NCI-H748 (cell line): ENCODE data around the gene FRMD8.

Source experiments
- DNase-seq: peaks from one replicate; lab custom pipeline; 2025; ENCODE audit not compliant: unreplicated experiment; lab: John Stamatoyannopoulos, UW

FRMD8 gene

GRCh38 chr11:65386307-65387140 is at the start of gene FRMD8:
FRMD8 (plus strand) TSS chr11:65386637; CDS start chr11:65387037, 400 bp downstream.
- peak; percentile 83 for DNase-seq

- DNase-seq: no peak
These were observed 47.8 kb upstream of the FRMD8 start for GRCh38 chr11:65338676-65339075.

GRCh38 chr11:65340226-65340625 is 46.2 kb upstream of the FRMD8 start:
- DNase-seq: no peak

GRCh38 chr11:65341856-65342255 is 44.6 kb upstream of the FRMD8 start:
- no peak for DNase-seq

- no peak for DNase-seq
These were observed 34.9 kb upstream of the FRMD8 start for GRCh38 chr11:65351511-65351910.

GRCh38 chr11:65352783-65353182 is 33.7 kb upstream of the FRMD8 start:
- DNase-seq: no peak

- no peak for DNase-seq
These were observed 33.1 kb upstream of the FRMD8 start for GRCh38 chr11:65353376-65353775.

GRCh38 chr11:65353900-65354264 is 32.6 kb upstream of the FRMD8 start:
- DNase-seq: no peak

DNA sequence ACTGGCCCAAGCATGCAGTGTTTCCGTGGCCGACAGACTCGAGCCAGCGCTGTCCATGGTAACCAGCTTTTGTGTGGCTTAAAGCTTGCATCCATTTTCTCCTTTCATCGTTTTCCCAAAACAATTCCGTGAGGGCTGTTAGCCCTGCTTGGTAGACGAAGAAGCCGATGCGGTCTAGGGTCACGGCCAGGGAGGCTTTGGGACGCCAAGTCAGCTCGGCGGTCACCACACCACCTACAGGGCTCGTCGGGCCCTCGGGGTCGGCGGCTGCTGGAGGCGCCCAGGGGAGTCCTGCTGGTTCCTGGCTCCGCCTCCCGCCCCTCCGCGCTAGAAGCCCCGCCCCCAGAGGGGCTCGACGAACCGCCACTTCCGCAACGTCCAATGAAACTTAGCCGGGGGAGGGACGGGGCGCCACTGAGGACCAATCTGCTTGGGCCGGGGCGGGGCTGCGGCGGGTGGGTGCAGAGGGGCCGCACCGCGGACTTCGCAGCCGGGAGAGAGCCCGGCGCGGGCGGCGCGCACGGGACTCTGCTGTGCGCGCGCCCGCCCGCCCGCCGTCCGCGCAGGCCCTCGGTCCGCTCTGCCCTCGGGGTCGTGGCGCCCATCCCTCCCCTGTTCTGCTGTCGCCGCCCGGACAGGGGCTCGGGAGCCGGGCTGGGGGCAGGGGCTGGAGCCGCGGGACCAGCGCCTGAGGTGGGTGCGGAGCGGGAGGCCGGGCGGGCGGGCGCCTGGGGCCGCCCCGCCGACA is 32.0 kb upstream of the FRMD8 start, which contains the start of gene TIGD3:
TSS of gene TIGD3 (plus strand) at position 487 of the 748 bp plus-strand sequence. CDS start 1,058 bp downstream, outside the sequence.
- DNase-seq: peak; percentile 97

GRCh38 chr11:65355013-65355775 is 31.2 kb upstream of the FRMD8 start:
- DNase-seq: peak; percentile 85

- peak; percentile 81 for DNase-seq
These were observed 30.6 kb upstream of the FRMD8 start for GRCh38 chr11:65355776-65356393.

DNA sequence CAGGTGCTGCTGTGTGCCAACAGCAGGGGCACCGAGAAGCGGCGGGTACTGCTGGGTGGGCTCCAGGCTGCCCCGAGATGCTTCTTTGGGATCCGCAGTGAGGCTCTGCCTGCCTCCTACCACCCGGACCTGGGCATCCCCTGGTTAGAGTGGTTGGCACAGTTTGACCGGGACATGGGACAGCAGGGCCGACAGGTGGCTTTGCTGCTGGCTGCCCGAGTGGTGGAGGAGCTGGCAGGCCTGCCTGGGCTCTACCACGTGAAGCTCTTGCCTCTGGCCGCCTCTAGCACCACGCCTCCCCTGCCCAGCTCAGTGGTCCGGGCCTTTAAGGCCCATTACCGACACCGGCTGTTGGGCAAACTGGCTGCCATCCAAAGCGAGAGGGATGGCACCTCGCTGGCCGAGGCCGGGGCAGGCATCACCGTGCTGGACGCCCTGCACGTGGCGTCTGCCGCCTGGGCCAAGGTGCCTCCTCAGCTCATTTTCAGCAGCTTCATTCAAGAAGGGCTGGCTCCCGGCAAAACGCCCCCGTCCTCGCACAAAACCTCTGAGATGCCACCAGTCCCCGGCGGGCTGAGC is 30.0 kb upstream of the FRMD8 start:
- no peak for DNase-seq

- DNase-seq: no peak
These were observed 28.5 kb upstream of the FRMD8 start for GRCh38 chr11:65357856-65358356.

- DNase-seq: no peak
These were observed 24.0 kb upstream of the FRMD8 start for GRCh38 chr11:65362320-65362931.

DNA sequence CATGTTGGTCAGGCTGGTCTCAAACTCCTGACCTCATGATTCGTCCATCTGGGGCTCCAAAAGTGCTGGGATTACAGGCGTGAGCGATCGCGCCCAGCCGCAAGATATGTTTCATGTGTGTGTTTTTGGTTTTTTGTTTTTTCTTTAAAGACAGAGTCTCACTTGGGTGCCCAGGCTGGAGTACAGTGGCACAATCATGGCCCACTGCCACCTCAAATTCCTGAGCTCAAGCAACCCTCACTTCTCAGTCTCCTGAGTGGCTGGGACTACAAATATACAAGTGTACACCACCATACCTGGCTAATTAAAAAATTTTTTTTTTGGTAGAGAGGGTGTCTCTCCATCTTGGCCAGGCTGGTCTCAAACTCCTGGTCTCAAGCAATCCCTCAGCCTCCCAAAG is 23.5 kb upstream of the FRMD8 start:
- DNase-seq: no peak

DNA sequence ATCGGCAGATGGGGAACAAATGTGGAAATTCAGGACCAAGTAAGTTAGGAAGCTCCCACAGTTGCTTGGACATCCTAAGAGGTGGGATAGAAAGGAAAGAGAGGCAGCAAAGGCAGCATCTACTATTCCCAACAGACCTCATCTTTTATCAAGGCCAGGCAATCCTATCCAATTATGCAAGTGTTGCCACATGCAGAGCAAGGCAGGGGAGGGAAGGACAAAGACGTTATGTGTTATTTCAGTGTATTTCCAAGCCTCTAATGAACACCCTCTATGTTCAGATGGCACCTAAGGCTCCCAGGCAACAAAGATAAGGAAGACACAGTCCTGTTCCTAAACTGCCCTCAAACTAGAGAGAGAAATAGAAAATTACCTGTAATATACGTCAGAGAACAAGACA is 22.7 kb upstream of the FRMD8 start:
- no peak for DNase-seq

GRCh38 chr11:65366340-65366773 is 20.1 kb upstream of the FRMD8 start:
- DNase-seq: peak; percentile 73

DNA sequence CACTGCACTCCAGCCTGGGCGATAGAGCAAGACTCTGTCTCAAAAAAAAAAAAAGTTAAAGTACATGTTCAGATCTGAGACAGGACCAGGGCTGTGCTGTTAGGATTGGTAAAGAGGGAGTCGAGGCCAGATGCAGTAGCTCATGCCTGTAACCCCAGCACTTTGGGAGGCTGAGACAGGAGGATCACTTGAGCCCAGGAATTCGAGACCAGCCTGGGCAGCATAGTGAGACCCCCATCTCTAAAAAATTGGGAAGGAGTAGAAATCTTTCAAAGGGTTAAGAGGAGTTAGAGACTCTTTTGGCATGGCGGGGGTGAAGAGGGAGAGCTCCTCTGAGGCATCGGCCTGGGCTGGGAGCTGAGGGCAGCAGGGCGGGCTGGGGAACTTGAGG is 15.8 kb upstream of the FRMD8 start:
- no peak for DNase-seq

- no peak for DNase-seq
These were observed 12.4 kb upstream of the FRMD8 start for GRCh38 chr11:65373839-65374580.
